PFSK-1 (cell line): ENCODE measurements around the gene SLC44A1.

Source experiments
- FOXP2 ChIP-seq: optimal IDR thresholded peaks from 2 replicates; pipeline ENCODE3; 2011; ENCODE audit warnings: borderline replicate concordance, control low read depth, inconsistent platforms; ENCODE audit not compliant: insufficient read depth; ENCODE audit errors: extremely low read length, extremely low read depth
- POLR2AphosphoS5 ChIP-seq: IDR thresholded peaks from 2 replicates; pipeline ENCODE4 v1.6.1; 2012; ENCODE audit warnings: low read depth, mild to moderate bottlenecking, control low read depth, low read length, moderate library complexity
- SIN3A ChIP-seq: IDR thresholded peaks from 2 replicates; pipeline ENCODE4 v1.6.1; 2012; ENCODE audit warnings: mild to moderate bottlenecking, low read length, moderate library complexity, borderline replicate concordance; ENCODE audit not compliant: insufficient read depth
- TAF1 ChIP-seq: IDR thresholded peaks from 2 replicates; pipeline ENCODE4 v1.6.1; 2012; ENCODE audit warnings: low read length, control low read depth, borderline replicate concordance; ENCODE audit not compliant: insufficient read depth
- TF ChIP-seq, protein P1 (sequence below), 2 experiments: IDR thresholded peaks; 2 replicates each; pipeline versions ENCODE4 v1.6.1 to v1.8.0; 2011 to 2012; ENCODE audit warnings: low read depth in 2 of 2, low read length in 2 of 2, control low read depth in 1 of 2, inconsistent platforms in 1 of 2, mild to moderate bottlenecking in 1 of 2, moderate library complexity in 1 of 2; ENCODE audit not compliant: insufficient read depth in 1 of 2

The SLC44A1 gene

GRCh38 chr9:105393576-105394344, 149.3 kb downstream of the SLC44A1 start:
- TF ChIP-seq SIN3A (no peak), TAF1 (no peak), POLR2AphosphoS5 (no peak), FOXP2 (no peak)
- TF ChIP-seq, protein P1, sequence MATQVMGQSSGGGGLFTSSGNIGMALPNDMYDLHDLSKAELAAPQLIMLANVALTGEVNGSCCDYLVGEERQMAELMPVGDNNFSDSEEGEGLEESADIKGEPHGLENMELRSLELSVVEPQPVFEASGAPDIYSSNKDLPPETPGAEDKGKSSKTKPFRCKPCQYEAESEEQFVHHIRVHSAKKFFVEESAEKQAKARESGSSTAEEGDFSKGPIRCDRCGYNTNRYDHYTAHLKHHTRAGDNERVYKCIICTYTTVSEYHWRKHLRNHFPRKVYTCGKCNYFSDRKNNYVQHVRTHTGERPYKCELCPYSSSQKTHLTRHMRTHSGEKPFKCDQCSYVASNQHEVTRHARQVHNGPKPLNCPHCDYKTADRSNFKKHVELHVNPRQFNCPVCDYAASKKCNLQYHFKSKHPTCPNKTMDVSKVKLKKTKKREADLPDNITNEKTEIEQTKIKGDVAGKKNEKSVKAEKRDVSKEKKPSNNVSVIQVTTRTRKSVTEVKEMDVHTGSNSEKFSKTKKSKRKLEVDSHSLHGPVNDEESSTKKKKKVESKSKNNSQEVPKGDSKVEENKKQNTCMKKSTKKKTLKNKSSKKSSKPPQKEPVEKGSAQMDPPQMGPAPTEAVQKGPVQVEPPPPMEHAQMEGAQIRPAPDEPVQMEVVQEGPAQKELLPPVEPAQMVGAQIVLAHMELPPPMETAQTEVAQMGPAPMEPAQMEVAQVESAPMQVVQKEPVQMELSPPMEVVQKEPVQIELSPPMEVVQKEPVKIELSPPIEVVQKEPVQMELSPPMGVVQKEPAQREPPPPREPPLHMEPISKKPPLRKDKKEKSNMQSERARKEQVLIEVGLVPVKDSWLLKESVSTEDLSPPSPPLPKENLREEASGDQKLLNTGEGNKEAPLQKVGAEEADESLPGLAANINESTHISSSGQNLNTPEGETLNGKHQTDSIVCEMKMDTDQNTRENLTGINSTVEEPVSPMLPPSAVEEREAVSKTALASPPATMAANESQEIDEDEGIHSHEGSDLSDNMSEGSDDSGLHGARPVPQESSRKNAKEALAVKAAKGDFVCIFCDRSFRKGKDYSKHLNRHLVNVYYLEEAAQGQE (IDR thresholded peaks at IDR 0.05; ENCODE audit: insufficient read depth in 1 of 2, low read depth in 2 of 2, low read length in 2 of 2), result no peak

- TF ChIP-seq SIN3A, result no peak
Observed at GRCh38 chr9:105396441-105396840, 152.0 kb downstream of the SLC44A1 start.

- TF ChIP-seq TAF1 (no peak), FOXP2 (no peak), POLR2AphosphoS5 (no peak), SIN3A (no peak)
- TF ChIP-seq, protein P1 (IDR thresholded peaks at IDR 0.05; ENCODE audit: insufficient read depth in 1 of 2, low read depth in 2 of 2, low read length in 2 of 2), result no peak
Observed at GRCh38 chr9:105396901-105397300, 152.4 kb downstream of the SLC44A1 start.

DNA sequence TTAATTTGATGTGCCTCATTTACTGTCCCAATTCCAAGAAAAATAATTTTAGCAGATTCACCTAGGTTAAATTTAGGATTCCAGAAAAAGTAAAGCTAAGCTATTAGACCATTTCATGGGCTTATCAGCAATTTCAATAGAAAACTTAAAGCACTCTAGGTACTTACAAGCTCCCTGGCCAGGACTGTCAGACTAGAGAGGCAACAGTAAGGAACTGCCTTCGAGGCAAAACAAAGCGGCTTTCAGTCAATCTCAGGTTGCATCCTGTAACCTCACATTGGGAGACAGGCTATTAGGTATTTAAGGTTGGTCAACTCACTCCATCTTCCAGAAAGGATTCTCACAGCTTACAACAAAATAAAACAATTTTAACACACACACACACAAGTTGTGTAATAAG, 154.7 kb downstream of the SLC44A1 start:
- TF ChIP-seq SIN3A (no peak), FOXP2 (no peak), TAF1 (no peak), POLR2AphosphoS5 (no peak)
- TF ChIP-seq, protein P1 (IDR thresholded peaks at IDR 0.05; ENCODE audit: insufficient read depth in 1 of 2, low read depth in 2 of 2, low read length in 2 of 2), result no peak

GRCh38 chr9:105401651-105402050, 157.2 kb downstream of the SLC44A1 start:
- no peak for TF ChIP-seq TAF1
- no peak for TF ChIP-seq POLR2AphosphoS5
- no peak for TF ChIP-seq FOXP2
- TF ChIP-seq, protein P1 (IDR thresholded peaks at IDR 0.05; ENCODE audit: insufficient read depth in 1 of 2, low read depth in 2 of 2, low read length in 2 of 2), result no peak
- no peak for TF ChIP-seq SIN3A
